SKM-1 (cell line): Measurements from ENCODE around the gene KLHL22.
"Not testable (repeated sequence)": the region's sequence is repeated elsewhere in the genome, so short reads cannot be mapped to it uniquely, and the experiment has no call there.

Experiments
- DNase-seq: peaks from one replicate; lab custom pipeline; 2025; ENCODE audit not compliant: unreplicated experiment; lab: John Stamatoyannopoulos, UW

The KLHL22 gene, protein sequence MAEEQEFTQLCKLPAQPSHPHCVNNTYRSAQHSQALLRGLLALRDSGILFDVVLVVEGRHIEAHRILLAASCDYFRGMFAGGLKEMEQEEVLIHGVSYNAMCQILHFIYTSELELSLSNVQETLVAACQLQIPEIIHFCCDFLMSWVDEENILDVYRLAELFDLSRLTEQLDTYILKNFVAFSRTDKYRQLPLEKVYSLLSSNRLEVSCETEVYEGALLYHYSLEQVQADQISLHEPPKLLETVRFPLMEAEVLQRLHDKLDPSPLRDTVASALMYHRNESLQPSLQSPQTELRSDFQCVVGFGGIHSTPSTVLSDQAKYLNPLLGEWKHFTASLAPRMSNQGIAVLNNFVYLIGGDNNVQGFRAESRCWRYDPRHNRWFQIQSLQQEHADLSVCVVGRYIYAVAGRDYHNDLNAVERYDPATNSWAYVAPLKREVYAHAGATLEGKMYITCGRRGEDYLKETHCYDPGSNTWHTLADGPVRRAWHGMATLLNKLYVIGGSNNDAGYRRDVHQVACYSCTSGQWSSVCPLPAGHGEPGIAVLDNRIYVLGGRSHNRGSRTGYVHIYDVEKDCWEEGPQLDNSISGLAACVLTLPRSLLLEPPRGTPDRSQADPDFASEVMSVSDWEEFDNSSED

DNA sequence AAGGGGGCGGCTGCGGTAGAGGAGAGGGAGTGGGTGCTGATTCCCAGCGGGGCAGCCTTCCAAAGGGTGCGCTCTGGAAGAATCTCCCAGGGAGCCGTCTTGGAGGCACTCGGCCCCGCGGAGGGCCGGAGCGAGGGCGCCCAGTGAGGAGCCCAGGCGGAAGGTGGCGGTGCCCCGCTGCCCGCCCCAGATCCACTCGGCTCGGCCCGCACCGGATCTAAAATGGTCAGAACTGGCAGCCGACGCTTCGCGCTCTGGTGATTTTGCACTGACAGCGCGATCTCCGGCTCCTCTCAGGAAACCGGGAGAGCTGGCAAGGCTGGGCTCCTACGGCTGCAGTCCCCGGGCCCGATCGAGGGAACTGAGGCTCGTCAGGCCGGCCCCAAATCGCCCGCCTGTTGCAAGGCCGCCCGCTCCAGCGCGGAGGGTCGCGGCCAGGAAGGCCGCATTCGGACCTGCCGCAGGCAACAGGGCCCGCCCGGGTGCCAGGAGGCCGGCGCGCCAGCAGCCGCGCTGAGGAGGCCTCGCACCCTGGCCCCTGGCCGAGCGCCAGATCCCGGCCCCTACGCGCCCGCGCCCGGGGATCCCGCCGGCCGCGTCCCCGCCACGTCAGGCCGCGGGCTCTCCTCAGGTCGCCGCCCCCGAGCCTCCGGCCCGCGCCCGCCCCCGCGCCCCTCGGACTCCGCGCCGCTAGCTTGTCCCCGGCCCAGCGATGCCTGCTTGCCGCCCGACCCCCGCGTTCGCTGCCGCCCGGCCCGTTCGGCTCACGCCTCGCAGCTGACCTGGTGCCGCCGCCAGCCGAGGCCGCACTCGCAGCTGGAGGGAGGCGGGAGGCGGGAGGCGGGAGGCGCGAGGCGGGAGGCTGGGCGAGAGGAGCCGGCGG, at the start of gene KLHL22:
Gene KLHL22, minus strand, starts transcription at position 818 of the 883 bp plus-strand sequence. CDS start 6,584 bp downstream, outside the sequence.
- DNase-seq: no peak

DNA sequence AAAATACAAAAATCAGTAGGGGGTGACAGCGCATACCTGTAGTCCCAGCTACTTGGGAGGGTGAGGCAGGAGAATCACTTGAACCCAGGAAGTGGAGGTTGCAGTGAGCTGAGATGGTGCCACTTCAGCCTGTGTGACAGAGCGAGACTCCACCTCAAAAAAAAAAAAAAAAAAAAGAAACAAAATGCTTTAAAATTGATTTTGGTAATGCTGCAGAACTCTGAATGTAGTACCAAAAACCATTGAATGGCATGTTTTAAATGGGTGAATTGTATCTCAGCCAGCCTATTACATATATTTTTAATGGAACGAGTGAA, 49.7 kb upstream of the KLHL22 start:
- DNase-seq: not testable (repeated sequence)

DNA sequence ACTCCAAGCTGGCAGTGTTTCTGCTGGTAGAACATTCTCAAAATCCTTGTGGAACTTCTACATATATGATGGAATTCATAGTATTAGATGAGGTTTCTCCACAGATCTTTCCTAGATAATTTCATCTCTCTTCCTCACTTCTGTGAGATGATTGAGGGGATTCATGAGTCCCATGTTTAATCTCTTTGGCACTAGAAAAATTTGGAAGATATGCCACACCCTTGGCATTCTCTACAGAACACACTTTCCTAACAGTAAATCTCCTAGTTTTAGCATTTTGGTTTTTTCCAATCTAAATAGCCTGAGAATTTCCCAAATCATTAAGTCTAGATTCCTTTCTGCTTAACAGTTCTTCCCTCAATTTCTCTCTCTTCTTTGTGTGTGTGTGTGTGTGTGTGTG, 47.1 kb upstream of the KLHL22 start:
- DNase-seq: no peak

DNA sequence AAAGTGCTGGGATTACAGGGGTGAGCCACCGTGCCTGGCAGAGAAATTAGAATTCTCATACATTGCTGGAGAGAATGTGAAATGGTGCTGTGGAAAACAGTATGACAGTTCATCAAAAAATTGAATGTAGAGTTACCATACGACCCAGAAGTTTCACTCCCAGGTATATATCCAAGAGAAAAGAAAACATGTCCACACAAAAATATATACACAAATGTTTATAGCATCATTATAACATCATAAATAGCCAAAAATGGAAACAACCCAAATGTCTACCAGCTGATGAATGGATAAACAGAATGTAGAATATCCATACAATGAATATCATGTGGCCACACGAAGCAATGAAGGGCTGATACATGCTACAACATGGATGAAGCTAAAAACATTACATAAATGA, 46.5 kb upstream of the KLHL22 start:
- DNase-seq: no peak

DNA sequence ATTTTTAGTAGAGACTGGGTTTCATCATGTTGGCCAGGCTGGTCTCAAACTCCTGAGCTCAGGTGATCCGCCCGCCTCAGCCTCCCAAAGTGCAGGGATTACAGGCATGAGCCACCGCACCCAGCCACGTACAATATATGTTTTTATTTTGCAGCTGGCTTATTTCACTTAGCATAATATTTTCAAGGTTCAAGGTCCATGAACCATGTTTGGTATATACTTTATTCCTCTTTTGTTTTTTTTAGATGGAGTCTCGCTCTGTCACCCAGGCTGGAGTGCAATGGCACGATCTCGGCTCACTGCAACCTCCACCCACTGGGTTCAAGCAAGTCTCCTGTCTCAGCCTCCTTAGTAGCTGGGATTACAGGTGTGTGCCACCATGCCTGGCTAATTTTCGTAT, 43.3 kb upstream of the KLHL22 start:
- not testable (repeated sequence) for DNase-seq

DNA sequence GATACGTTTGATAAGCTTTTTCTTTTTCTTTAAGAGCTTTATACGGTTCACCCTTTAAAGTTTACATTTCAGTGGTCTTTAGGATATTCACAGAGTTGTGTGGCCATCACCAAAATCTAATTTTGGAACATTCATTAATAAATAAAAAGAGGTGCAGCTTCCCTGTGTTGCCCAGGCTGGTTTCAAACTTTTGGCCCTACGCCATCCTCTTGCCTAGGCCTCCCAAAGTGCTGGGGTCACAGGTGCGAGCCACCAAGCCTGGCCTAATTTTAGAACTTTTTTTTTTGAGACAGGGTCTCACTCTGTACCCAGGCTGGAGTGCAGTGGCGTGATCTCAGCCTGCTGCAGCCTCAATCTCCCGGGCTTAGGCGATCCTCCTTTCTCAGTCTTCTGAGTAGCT, 42.4 kb upstream of the KLHL22 start:
- DNase-seq: no peak

DNA sequence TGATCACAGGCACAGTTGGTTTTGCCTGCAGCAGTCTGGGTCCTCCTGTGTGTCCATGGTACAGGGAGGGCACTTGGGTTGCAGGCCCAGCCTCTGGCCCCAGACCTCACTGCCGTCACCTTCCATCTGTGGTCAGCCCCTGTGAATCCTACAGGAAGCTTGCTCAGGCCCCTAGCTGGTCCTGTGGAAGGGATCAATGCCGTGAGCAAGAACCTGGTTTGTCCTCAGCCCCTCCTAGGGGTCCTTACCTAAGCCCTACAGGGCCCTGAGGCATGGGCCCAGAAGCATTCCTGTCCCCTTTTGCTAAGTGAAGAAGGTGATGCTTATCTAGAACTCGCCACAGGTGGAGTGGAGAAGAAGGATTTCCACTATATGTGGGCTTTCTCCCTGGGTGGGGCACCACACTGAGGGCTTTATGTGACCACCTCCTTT, 41.7 kb upstream of the KLHL22 start:
- DNase-seq: no peak

DNA sequence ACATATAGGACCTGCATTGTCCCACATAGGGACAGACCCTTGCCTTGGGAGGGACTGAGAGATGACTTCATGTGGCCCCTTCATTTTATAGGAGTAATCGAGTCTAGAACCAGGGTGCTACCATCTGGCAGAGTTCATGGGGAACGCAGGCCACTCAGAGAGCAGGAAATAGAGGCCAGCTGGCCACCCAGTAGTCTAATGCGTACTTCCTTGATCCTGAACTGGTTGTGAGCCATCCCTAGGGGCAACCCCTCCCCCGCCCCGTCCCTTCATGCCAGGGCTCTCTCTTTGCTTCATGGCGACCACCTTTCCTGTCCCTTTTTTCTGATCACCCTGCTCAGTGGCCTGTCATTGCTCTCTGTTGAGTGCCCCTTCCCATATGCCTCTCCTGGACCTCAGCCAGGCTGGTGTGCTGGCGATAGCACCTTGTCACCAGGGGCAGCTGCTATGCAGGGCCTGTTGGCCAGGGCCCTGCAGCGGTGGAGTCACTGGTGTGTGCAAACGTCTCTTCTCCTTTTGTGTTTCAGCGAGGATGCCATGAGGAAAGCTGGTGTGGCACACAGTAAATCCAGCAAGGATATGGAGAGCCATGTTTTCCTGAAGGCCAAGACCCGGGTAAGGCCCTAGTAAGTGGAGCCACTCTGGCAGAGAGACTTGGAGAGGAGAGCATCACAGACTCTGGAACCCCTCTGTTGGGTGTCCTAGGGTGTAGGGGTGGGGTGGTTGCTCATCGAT, 41.2 kb upstream of the KLHL22 start:
- DNase-seq: no peak

DNA sequence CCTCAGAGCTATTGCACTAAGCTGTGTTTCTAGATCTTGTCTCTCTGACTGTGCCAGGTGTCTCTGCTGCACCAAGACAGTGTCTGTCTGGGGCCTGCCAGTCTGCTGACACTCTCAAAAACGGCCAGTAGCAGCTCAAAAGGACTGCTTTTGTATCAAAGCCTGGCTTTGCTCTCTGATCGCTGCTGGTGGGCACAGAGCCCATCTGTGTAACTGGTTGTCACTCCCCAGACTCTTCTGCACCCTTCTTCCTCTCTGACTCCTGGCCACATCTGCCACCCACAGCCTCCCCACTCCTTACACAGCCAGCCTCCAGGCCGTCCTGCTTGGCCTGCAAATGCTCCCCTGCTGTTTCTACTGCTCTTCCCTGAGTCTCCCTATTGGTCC, 38.3 kb upstream of the KLHL22 start:
- no peak for DNase-seq

DNA sequence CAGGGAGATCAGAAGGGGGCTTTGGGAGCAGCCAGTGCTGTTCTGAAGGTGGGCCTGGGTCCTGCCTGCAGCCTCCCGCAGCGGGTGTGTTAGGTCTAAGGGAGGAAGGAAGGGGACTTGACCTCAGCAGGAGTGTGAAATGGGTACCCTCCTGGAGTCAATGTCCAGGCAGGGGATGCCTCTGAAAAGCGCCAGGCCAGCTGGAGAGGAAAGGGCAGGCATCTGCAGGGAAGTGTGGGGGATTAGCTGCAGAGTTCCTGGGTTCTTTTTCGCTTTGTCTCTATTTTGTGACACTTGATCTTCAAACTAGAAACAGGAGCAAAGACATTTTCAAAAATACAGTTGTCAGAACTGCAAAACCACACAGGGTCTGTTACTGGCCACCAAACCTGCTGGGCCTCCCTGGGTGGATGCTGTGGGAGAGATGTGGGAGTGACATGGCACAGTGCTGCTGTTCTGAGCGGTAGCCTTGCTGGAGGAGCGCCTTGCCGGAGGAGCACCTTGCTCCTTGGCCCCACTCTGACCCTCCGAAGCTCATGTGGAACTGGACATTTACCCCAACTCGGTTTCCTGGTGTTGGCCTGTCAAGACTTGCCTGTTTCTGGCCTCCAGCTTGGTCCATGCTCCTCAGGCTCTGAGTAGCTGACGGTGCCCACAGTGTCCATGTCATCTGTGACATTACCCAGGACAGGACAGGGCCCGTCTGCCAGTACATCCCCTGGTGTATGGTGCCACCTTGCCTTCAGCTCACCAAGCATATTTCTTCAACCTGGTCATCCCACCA, 37.7 kb upstream of the KLHL22 start:
- no peak for DNase-seq

DNA sequence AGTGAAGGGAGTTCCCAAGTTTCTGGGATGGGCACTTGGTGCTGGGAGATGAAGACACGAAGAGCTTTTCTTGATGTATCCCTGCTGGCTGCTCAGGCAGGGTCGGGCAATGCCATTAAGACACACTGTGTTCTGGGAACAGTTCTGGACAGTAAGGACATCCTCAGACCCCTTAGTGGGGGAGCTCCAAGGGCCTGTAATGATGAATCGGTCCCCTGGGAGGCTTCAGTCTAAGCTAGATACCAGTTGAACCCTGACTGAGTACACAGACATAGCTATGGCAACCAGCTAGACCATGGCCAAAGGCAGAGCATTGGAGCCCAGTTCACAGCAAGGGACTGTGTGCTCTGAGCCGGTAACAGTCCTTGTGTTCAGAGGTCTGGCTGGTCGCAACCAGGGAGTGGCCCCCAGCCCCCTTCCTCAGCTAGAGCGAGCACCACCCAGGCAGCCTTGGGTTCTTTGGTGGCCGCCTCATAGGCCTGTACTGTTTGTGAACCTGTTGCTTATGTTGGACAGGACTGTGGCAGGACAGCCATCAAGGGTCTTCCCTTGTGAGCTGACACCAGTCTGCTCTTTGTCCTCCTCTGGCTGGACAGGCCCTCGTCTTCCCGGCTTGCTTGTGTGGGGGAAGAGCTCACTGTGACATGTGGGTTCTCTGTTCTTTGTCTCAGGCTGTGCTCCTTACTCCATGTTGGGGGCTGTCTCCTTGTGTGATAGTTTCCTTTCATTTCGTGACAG, 36.8 kb upstream of the KLHL22 start:
- DNase-seq: no peak

DNA sequence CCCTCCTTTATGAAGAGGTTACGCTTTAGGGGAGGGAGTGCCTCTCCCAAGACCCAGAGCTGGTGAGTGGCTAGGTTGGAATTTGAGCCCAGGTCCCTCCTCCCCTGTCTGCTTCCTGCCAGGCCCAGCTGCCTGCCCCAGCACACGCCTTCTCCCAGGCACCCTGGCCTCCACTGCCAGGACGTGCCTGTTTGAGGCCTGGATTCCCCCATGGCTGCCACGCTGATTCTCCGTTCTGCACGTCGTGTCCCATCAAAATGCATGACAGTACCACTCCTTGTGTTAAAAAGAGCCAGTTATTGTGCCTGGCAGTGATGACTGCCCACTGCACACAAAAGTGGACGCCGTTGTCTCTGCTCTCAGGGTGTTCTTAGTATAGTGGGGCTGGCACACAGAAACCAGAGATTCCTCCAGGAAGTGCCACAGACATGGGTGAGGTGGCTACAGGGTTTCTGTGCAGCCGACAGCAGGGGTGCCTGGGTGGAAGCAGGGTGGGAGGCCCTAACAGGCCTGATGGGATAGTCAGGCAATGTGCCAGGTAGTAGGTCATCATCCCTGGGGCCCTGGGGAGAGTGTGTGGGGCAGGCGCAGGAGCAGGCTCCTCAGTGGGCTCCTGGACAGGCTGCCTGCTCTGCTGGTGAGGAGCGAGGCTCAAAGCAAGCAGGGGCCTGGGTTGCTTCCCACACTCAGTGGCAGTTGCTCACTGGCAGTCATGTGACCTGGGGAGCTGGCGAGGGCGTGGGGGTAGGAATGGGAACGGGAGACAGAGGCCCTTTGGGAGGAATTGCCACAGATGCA, 36.0 kb upstream of the KLHL22 start:
- no peak for DNase-seq

DNA sequence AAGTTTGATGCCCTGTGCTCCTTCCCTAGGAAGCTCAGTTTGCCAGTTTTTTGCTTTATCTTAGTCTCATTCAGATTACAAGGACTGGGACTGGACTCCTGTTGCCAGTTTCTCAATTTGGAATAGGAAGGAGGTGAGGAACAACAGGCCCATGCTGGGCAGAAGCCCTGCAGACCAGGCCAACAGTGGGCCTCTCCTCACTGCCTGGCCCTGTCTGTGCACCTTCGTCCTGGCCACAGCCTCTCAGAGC, 35.5 kb upstream of the KLHL22 start:
- no peak for DNase-seq

DNA sequence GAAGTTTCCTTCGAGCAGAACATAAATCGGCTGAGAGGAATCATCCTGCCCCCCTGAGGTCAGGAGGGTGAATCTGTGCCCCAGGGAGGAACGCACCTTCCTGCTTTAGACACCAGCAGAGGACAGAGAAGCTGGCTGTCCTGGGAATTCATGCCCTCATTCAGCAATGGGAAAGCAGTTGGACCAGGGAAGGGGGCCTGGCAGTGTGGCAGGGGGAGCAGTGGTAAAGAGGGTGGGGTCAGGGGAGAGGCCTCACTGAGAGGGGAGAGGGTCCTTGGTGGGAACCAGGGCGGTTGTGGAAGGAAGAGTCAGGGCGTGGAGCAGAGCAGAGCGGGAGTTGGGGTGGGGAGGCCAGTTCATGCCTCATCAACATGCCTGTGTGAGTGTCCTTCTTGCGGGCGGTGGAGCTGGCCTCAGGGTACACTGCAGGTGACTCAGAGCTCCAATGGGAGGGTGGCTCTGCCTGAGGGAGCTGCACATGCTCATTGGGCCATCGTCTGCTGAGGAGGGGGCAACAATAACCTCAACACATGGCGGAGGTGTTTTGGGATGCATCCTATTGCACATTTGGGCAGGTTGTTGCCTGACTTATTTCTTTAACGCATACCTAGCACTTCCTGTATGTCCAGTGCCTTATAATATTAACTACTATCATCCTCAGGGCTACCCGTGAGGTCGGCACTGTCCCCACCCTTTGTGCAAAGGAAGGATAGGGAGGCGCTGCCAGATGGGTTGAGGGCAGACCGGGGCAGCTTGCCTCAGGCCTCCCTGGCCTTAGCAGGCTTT, 35.0 kb upstream of the KLHL22 start:
- DNase-seq: no peak

DNA sequence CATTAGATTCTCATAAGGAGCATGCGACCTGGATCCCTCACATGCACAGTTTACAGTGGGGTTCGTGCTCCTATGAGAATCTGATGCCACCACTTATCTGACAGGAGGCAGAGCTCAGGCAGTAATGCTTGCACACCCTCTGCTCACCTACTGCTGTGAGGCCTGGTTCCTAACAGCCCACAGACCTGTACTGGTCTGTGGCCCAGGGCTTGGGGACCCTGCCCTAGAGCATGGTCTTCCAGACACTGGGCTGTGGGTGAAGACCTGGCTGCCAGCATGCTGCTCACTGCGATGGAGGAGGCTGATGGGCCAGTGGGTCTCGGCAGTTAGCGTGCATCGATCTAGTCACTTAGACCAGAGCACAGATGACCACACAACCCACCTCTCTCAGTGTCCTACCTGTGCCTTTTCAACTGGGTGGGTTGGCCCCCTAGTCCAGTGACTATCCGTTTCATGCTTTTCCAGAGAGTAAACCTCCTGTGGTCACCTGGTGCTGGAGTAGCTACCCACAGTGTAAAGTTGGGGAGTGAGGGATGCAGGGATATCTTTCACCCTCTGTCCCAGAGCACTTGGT, 32.9 kb upstream of the KLHL22 start:
- no peak for DNase-seq

DNA sequence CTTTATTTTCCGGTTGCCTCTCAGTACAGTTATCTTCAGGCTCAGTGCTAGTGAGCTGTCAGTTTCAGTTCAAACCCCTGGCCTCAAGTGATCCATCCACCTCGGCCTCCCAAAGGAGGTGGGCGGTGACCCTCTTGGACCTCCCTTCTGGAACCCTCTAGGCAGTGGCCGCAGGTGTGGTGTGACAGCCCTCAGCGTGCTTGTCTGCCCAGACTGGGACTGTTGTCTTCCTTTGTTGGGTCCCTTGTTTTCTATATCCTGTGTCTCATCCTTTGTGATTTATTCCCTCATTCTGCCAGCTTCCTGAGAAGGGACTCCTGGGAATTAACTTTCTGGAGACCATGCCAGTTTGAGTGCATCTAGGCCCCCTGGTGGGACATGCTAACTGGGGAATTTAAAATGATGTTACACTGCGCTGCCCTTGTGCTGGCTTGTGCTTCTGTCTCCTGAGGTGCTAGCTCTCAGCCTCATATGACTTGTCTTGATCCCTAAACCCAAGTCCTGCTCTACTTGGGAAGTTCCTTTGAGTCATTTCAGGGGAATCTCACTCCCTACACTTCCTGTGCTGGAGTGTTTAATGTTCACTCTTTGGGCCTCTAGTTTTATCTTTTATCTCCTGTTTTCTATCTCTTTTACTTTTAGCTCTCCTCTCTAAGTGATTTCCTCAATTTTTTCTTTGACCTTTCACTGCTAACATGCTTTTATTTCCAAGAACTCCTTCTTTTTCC, 31.2 kb upstream of the KLHL22 start:
- no peak for DNase-seq

DNA sequence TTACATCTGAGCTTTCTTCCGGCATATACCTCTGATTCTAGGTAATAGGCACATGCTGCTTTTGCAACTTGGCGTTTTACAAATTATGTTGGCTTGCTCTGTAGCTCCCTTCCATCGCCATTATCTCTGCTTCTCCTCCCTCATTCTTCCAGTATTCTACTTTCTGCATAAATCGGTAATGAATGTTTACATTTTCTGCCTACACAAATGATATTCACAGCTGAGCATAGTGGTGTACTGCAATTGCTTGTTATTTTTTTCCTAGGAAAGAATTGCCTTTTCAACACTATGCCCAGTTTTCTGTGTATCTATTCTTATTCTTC, 30.7 kb upstream of the KLHL22 start:
- DNase-seq: no peak

DNA sequence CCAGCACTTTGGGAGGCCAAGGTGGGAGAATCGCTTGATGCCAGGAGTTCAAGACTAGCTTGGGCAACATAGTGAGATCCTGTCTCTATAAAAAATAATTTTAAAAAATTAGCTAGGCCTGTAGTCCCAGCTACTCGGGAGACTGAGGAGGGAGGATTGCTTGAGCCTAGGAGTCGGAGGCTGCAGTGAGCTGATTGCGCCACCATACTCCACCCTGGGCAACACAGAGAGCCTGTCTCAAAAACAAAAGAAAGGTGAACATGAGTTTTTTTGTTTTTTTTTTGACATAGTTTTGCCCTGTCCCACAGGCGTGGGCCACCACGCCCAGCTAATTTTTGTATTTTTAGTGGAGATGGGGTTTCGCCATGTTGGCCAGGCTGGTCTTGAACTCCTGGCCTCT, 29.5 kb upstream of the KLHL22 start:
- no peak for DNase-seq
